H1 (cell line): ENCODE data around the gene EIF4EBP2. TPM values are rescaled to one million over a fixed set of nuclear protein-coding genes. Genes with fewer than 3 reads are reported as not detected.
A peak's percentile ranks its signal among the peaks of the same experiment; 100 is the strongest.

Source experiments
- CTCF ChIA-PET: fragments of 300-600 bp; sonication (Branson Sonifier 250); formaldehyde crosslinking; loops from one replicate; lab custom pipeline; 2021; ENCODE audit not compliant: partially characterized antibody; lab: Charles Lee
- POLR2A ChIA-PET: fragments of 300-600 bp; sonication (Branson Sonifier 250); formaldehyde crosslinking; loops from one replicate; lab custom pipeline; 2021; ENCODE audit warnings: inconsistent platforms; ENCODE audit not compliant: partially characterized antibody; lab: Charles Lee
- DNase-seq, 2 experiments: peaks; one replicate each; pipeline versions ENCODE4 v3.0.0 to v3.0.0-alpha.2; 2010 to 2022; ENCODE audit warnings: low spot score in 2 of 2, low read depth in 1 of 2, mixed read lengths in 1 of 2
- FAIRE-seq: peaks from 2 replicates; lab custom pipeline; 2011; peaks lifted over from hg19 to GRCh38; lab: Jason Lieb, UNC
- H2AFZ ChIP-seq: 2 replicates; pipeline ENCODE4 v1.8.1; 2012; ENCODE audit warnings: low read length, inconsistent platforms
- H2AK5ac ChIP-seq: 2 replicates; pipeline ENCODE4 v1.6.1; 2013; ENCODE audit warnings: low read depth, low read length
- H2BK120ac ChIP-seq: replicated peaks from 2 replicates; pipeline ENCODE3; 2013; ENCODE audit warnings: low read depth, low read length, inconsistent platforms
- H2BK12ac ChIP-seq: 2 replicates; pipeline ENCODE4 v1.6.1; 2013; ENCODE audit warnings: low read depth, low read length
- H2BK15ac ChIP-seq: 2 replicates; pipeline ENCODE4 v1.6.1; 2013; ENCODE audit warnings: low read length
- H2BK20ac ChIP-seq: 2 replicates; pipeline ENCODE4 v1.6.1; 2013; ENCODE audit warnings: low read length
- H2BK5ac ChIP-seq: 2 replicates; pipeline ENCODE4 v1.6.1; 2013; ENCODE audit warnings: low read depth, low read length
- H3K14ac ChIP-seq: 2 replicates; pipeline ENCODE4 v1.6.1; 2013; ENCODE audit warnings: inconsistent platforms; ENCODE audit not compliant: insufficient read length
- H3K18ac ChIP-seq: 2 replicates; pipeline ENCODE4 v1.6.1; 2013; ENCODE audit warnings: low read length; ENCODE audit errors: extremely low read depth
- H3K23ac ChIP-seq: 2 replicates; pipeline ENCODE4 v1.6.1; 2013; ENCODE audit warnings: inconsistent platforms; ENCODE audit not compliant: insufficient read length
- H3K23me2 ChIP-seq: 2 replicates; pipeline ENCODE4 v1.6.1; 2013; ENCODE audit warnings: low read depth, low read length
- H3K27ac ChIP-seq: 2 replicates; pipeline ENCODE4 v1.6.1; 2011; ENCODE audit warnings: low read depth, low read length, inconsistent platforms
- H3K27me3 ChIP-seq, 4 experiments: replicated peaks in 1 of 4; 1 replicate in 1 of 4; 2 replicates in 3 of 4; pipeline versions ENCODE4 v1.6.1 to v1.8.1; 2011 to 2013; ENCODE audit warnings: low read length in 3 of 4, mild to moderate bottlenecking in 3 of 4, inconsistent platforms in 2 of 4, mixed read lengths in 2 of 4, moderate library complexity in 1 of 4; ENCODE audit not compliant: control insufficient read depth in 3 of 4, insufficient read depth in 3 of 4; ENCODE audit errors: extremely low read depth in 1 of 4
- H3K36me3 ChIP-seq, 4 experiments: 2 replicates each; pipeline versions ENCODE4 v1.6.1 to v1.8.1; 2011 to 2013; ENCODE audit warnings: mild to moderate bottlenecking in 4 of 4, low read length in 3 of 4, moderate library complexity in 2 of 4, control low read depth in 1 of 4, inconsistent platforms in 1 of 4; ENCODE audit not compliant: insufficient read depth in 4 of 4, control insufficient read depth in 2 of 4
- H3K4ac ChIP-seq: replicated peaks from 2 replicates; pipeline ENCODE3; 2013; ENCODE audit warnings: low read length, low read depth, mixed read lengths, inconsistent platforms; ENCODE audit not compliant: insufficient read length
- H3K4me1 ChIP-seq, 4 experiments: replicated peaks in 1 of 4; 1 replicate in 1 of 4; 2 replicates in 3 of 4; pipeline versions ENCODE4 v1.6.1 to v1.8.1; 2011 to 2013; ENCODE audit warnings: low read length in 3 of 4, inconsistent platforms in 2 of 4, mixed read lengths in 1 of 4; ENCODE audit not compliant: insufficient read depth in 4 of 4, control insufficient read depth in 3 of 4
- H3K4me2 ChIP-seq, 2 experiments: 2 replicates each; pipeline versions ENCODE4 v1.6.1 to v1.8.1; 2011 to 2013; ENCODE audit warnings: low read depth in 2 of 2, low read length in 2 of 2, control low read depth in 1 of 2, inconsistent platforms in 1 of 2, mild to moderate bottlenecking in 1 of 2; ENCODE audit not compliant: insufficient read depth in 1 of 2
- H3K4me3 ChIP-seq, 4 experiments: fragments of 200-600, 300-600 bp in 1 of 4; sonication (generic), shearing (Covaris generic), sonication (Bioruptor Twin) in 1 of 4; 2 replicates each; pipeline versions ENCODE4 v1.5.1 to v1.8.1; 2011 to 2016; ENCODE audit warnings: low read length in 4 of 4, low read depth in 3 of 4, control low read depth in 2 of 4, inconsistent platforms in 2 of 4, mild to moderate bottlenecking in 2 of 4, mixed read lengths in 1 of 4, moderate library complexity in 1 of 4; ENCODE audit not compliant: insufficient read depth in 2 of 4; ENCODE audit errors: extremely low read depth in 1 of 4
- H3K56ac ChIP-seq: replicated peaks from 2 replicates; pipeline ENCODE3; 2013; ENCODE audit warnings: low read depth, mild to moderate bottlenecking, mixed read lengths, low read length, inconsistent platforms; ENCODE audit not compliant: insufficient read length
- H3K79me1 ChIP-seq: 2 replicates; pipeline ENCODE4 v1.6.1; 2013; ENCODE audit warnings: low read depth, low read length, control low read depth
- H3K79me2 ChIP-seq, 2 experiments: 2 replicates each; pipeline versions ENCODE4 v1.6.1 to v1.8.1; 2012 to 2013; ENCODE audit warnings: low read length in 2 of 2, mild to moderate bottlenecking in 2 of 2, inconsistent platforms in 1 of 2; ENCODE audit not compliant: insufficient read depth in 2 of 2, control insufficient read depth in 1 of 2
- H3K9ac ChIP-seq, 4 experiments: replicated peaks in 1 of 4; 1 replicate in 1 of 4; 2 replicates in 3 of 4; pipeline versions ENCODE4 v1.6.1 to v1.8.1; 2011 to 2013; ENCODE audit warnings: low read depth in 3 of 4, low read length in 3 of 4, control low read depth in 2 of 4, mild to moderate bottlenecking in 2 of 4, moderate library complexity in 2 of 4, inconsistent platforms in 1 of 4; ENCODE audit errors: extremely low read depth in 1 of 4
- H3K9me3 ChIP-seq, 2 experiments: 2 replicates each; pipeline versions ENCODE4 v1.6.1 to v1.8.1; 2012 to 2013; ENCODE audit warnings: mild to moderate bottlenecking in 2 of 2, moderate library complexity in 2 of 2, control low read depth in 1 of 2, inconsistent platforms in 1 of 2, low read depth in 1 of 2, low read length in 1 of 2, mixed read lengths in 1 of 2; ENCODE audit not compliant: insufficient read depth in 2 of 2
- H4K20me1 ChIP-seq, 2 experiments: replicated peaks in 1 of 2; 2 replicates each; pipeline versions ENCODE3 to v1.8.1; 2011 to 2013; ENCODE audit warnings: inconsistent platforms in 2 of 2, low read length in 2 of 2, mild to moderate bottlenecking in 1 of 2; ENCODE audit not compliant: insufficient read depth in 2 of 2, control insufficient read depth in 1 of 2
- H4K5ac ChIP-seq: 2 replicates; pipeline ENCODE4 v1.6.1; 2013; ENCODE audit warnings: low read length, low read depth, mixed read lengths, inconsistent platforms; ENCODE audit not compliant: insufficient read length
- H4K8ac ChIP-seq: 2 replicates; pipeline ENCODE4 v1.8.0; 2013; ENCODE audit warnings: mild to moderate bottlenecking, moderate library complexity, low read length, inconsistent platforms; ENCODE audit not compliant: insufficient read depth; ENCODE audit errors: extremely low read depth
- H4K91ac ChIP-seq: replicated peaks from 2 replicates; pipeline ENCODE3; 2013; ENCODE audit warnings: low read length, mixed read lengths, inconsistent platforms; ENCODE audit not compliant: insufficient read length
- CBX5 ChIP-seq: fragments of 300-800, 300-1000 bp; sonication (generic); IDR thresholded peaks from 2 replicates; pipeline ENCODE4 v1.7.1; 2016; ENCODE audit warnings: antibody characterized with exemption, low read length, low read depth
- CEBPB ChIP-seq: IDR thresholded peaks from 2 replicates; pipeline ENCODE4 v1.6.1; 2012; ENCODE audit warnings: low read depth, low read length
- KDM1A ChIP-seq: fragments of 200-600, 300-600 bp; sonication (generic); IDR thresholded peaks from 2 replicates; pipeline ENCODE4 v1.7.1; 2016; ENCODE audit warnings: mild to moderate bottlenecking, low read length, borderline replicate concordance
- NANOG ChIP-seq: IDR thresholded peaks from 2 replicates; pipeline ENCODE4 v1.6.1; 2011; ENCODE audit warnings: low read length, low read depth, mild to moderate bottlenecking, inconsistent platforms; ENCODE audit not compliant: insufficient read depth, poor library complexity, severe bottlenecking
- RFX5 ChIP-seq: IDR thresholded peaks from 2 replicates; pipeline ENCODE4 v1.6.1; 2011; ENCODE audit warnings: low read depth, low read length, improper control_type of control experiment, borderline replicate concordance
- SIRT6 ChIP-seq: IDR thresholded peaks from one replicate; pipeline ENCODE4 v1.7.1; 2012; ENCODE audit warnings: low read length, inconsistent platforms
- SP2 ChIP-seq: IDR thresholded peaks from 2 replicates; pipeline ENCODE4 v1.6.1; 2012; ENCODE audit warnings: mild to moderate bottlenecking, low read length, inconsistent platforms
- SP4 ChIP-seq: IDR thresholded peaks from 2 replicates; pipeline ENCODE4 v1.6.1; 2012; ENCODE audit warnings: low read length, inconsistent platforms
- SRF ChIP-seq: IDR thresholded peaks from 2 replicates; pipeline ENCODE4 v1.6.1; 2011; ENCODE audit warnings: mild to moderate bottlenecking, low read depth, low read length, moderate library complexity
- TCF12 ChIP-seq: IDR thresholded peaks from 2 replicates; pipeline ENCODE4 v1.6.1; 2011; ENCODE audit warnings: low read depth, mild to moderate bottlenecking, low read length
- WGBS, 2 experiments: shearing (Covaris generic) in 1 of 2; methylation state at CpG; one replicate each; pipeline versions ENCODE4 v1.1.6 to v1.1.7; 2013 to 2015; ENCODE audit warnings: low lambda C conversion rate in 2 of 2, mixed read lengths in 2 of 2, inconsistent platforms in 1 of 2, low coverage in 1 of 2, missing lambda C conversion rate in 1 of 2; ENCODE audit not compliant: insufficient replicate concordance in 2 of 2, insufficient coverage in 1 of 2, insufficient read length in 1 of 2; ENCODE audit errors: extremely low coverage in 1 of 2, missing lambda C conversion rate in 1 of 2; 5-methylcytosine and 5-hydroxymethylcytosine counted together
- polyA plus RNA-seq, 7 experiments: library from polyadenylated mRNA; depleted of rRNA in 3 of 7; stranded (reverse) in 5 of 7; unstranded in 2 of 7; fragments of >200 nt in 5 of 7; fragments of 200-250 nt in 2 of 7; gene quantifications; 1 replicate in 5 of 7; 2 replicates in 1 of 7; 4 replicates in 1 of 7; pipeline versions ENCODE4 v1.2.1 to v1.2.3, GENCODE V29; 2011 to 2013; ENCODE audit warnings: missing spikeins in 2 of 7, mixed read lengths in 2 of 7
- total RNA-seq: library from RNA; stranded (reverse); fragmentation: NEBNext Ultra II Directional; extraction: Animal tissue kit (Norgen Biotek cat#: 25700); gene quantifications from 2 replicates; pipeline ENCODE4 v1.2.1, GENCODE V29; 2021

The EIF4EBP2 gene
- total and polyA plus RNA-seq, 2 of the 8 experiments (the other 6 are each of a cell fraction or from before 2014, with no cell fraction given), result 55.3 to 144 TPM

- H3K9me3 ChIP-seq, result no peaks in the 10 kb centered on the region
- no peak overlapping the region for H4K8ac ChIP-seq
- peak overlapping the region; percentile 96 for H4K91ac ChIP-seq
- peak overlapping the region; percentile 57 to 81; a peak in 2 of 4 replicates for H3K4me2 ChIP-seq
- 70% methylated on average over 27 of the region's 29 CpGs; no CpG with 5 or more reads in 1 of the 2 experiments for WGBS, 2 experiments
- H2BK15ac ChIP-seq, result peak overlapping the region; percentile 81; the same call in 1 of the 2 replicates
- H3K56ac ChIP-seq, result no peak overlapping the region
- no peak overlapping the region for H3K27ac ChIP-seq
- no peak overlapping the region for H4K5ac ChIP-seq
- H2AFZ ChIP-seq, result no peak overlapping the region
- 0 out of 2 replicates have a peak overlapping the region, but pooled peaks have one; percentile 78 for H2AK5ac ChIP-seq
- FAIRE-seq (no peak), DNase-seq (no peak)
- H3K79me1 ChIP-seq, result no peaks in the 10 kb centered on the region
- CTCF ChIA-PET, result interaction anchor here (0.5 to 43.0 kb wide), 28 partner anchors 10 to 343 kb away, joined by 3 to 908 read pairs (median 8); partner anchors contain the start of genes EIF4EBP2 and LRRC20
- no peaks in the 10 kb centered on the region for H4K20me1 ChIP-seq
- POLR2A ChIA-PET, result interaction anchor here (1.1 to 2.1 kb wide), 5 partner anchors 18 to 55 kb away, joined by 3 to 5 read pairs (median 4); no protein-coding TSS in a partner anchor
- H3K23ac ChIP-seq, result no peak overlapping the region
- H3K27me3 ChIP-seq, result peaks cover 21 to 49% (median 48%) of the 10 kb centered on the region in 4 experiments
- H3K14ac ChIP-seq, result no peak overlapping the region
- H3K36me3 ChIP-seq, result no peaks in the 10 kb centered on the region; a peak in 1 of 8 replicates
- H2BK120ac ChIP-seq, result no peak overlapping the region
- H3K18ac ChIP-seq, result peak overlapping the region; percentile 36; the same call in 1 of the 2 replicates
- peak overlapping the region; percentile 94 for H2BK12ac ChIP-seq
- peak overlapping the region; percentile 90; the same call in 1 of the 2 replicates for H2BK20ac ChIP-seq
- H3K4ac ChIP-seq, result peak overlapping the region; percentile 33
- no peak overlapping the region for H3K9ac ChIP-seq
- 0 out of 8 replicates have a peak overlapping the region, but pooled peaks of 1 of the 4 experiments have one; percentile 2 for H3K4me3 ChIP-seq
- H3K79me2 ChIP-seq, result no peaks in the 10 kb centered on the region
- peaks cover 10 to 39% (median 23%) of the 10 kb centered on the region in 4 experiments for H3K4me1 ChIP-seq
- peaks cover 12% of the 10 kb centered on the region; the same call in 1 of the 2 replicates for H3K23me2 ChIP-seq
- H2BK5ac ChIP-seq, result peak overlapping the region; percentile 79; the same call in 1 of the 2 replicates
- TF ChIP-seq CEBPB, result no peak
- no peak for TF ChIP-seq SP2
- no peak for TF ChIP-seq TCF12
- TF ChIP-seq RFX5, result no peak
- no peak for TF ChIP-seq SRF
- TF ChIP-seq KDM1A, result no peak
- TF ChIP-seq CBX5, result no peak
- TF ChIP-seq NANOG, result no peak
- no peak for TF ChIP-seq SIRT6
- TF ChIP-seq SP4, result no peak
These were observed 56.0 kb downstream of the EIF4EBP2 start for GRCh38 chr10:70459774-70460490.
